ENCODE results near the gene SLC15A1. TPM values are rescaled to one million over a fixed set of nuclear protein-coding genes. Genes with fewer than 3 reads are reported as not detected.

The SLC15A1 gene
- total RNA-seq, 1 donor from 2014 or later, result 0.07 TPM

DNA sequence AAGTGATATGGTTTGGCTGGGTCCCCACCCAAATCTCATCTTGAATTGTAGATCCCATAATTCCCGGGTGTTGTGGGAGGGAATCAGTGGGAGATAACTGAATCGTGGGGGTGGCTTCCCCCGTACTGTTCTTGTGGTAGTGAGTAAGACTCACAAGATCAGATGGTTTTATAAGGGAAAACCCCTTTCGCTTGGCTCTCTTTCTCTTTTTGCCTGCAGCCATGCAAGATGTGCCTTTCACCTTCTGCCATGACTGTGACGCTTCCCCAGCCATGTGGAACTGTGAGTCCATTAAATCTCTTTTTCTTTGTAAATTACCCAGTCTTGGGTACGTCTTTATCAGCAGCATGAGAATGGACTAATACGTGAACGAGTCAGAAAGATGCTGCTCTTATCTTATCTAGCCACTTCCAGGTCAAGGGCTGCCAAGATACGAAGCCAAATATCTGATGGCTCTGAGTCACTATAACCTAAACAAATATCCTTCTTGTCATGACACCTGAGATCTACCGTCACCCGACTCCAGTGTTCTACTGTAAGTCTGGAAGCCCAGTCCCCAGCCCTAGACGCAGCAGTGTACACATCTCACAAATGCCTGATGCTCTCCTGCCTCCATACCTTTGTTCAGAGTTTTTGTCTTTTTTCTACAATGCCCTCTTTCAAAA is 45.9 kb downstream of the SLC15A1 start:
- no peak for DNase-seq (ENCODE audit: low read depth, low spot score)

DNA sequence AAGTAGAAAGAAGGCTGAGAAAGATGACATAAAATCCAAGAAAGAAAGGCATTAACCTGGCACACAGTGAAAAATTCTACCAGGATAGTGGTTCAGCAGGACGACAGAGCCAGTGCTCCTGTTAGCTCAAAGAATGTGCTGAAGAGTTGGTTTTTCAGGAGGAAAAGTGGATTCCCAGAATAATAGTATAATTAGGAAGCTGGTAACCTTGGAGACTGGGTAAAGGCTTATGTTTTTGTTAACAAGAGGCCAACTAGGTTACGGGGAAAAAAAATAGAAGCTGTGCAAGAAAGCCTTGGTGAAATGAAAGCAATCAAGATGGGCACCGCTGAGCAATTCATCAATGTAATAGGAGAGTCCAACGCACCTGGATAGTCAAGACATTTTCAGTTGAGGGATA is 54.7 kb downstream of the SLC15A1 start:
- DNase-seq (ENCODE audit: low read depth, low spot score), result no peak

DNA sequence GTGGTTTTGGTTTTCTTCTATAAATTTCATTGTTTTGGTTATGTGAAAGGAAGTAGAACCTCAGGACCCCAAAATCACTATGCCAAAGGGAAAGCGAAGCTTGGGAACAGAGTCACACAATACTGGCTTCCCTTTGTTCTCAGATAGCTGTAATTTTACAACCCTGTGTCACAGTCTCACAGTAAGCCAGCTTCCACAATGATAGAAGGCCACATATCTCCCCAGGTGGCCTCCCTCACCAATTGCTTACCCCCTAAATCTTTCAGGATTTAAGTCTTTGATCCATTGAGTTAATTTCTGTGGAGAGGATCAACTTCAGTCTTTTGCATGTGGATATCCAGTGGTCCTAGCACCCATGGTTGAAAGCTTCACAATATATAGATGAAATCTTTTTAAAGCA is 58.7 kb downstream of the SLC15A1 start:
- DNase-seq (ENCODE audit: low read depth, low spot score), result no peak

DNA sequence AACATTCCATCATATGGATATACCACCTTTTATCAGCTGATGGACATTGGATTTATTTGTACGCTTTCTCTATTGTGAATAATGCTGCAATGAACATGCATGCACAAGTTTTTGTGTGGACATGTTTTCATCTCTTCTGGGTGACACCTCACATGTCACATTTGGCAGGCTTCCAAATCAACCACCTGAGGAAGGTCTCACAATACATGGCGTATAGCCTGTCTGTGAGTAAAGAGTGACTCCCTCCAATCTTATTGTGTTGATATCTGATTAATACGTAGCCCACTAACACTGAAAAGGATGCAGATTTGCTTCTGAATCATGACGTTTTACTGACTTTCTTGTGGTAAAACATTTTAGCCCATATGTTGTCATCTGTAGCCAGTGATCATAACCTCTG is 61.1 kb downstream of the SLC15A1 start:
- no peak for DNase-seq (ENCODE audit: low read depth, low spot score)

DNA sequence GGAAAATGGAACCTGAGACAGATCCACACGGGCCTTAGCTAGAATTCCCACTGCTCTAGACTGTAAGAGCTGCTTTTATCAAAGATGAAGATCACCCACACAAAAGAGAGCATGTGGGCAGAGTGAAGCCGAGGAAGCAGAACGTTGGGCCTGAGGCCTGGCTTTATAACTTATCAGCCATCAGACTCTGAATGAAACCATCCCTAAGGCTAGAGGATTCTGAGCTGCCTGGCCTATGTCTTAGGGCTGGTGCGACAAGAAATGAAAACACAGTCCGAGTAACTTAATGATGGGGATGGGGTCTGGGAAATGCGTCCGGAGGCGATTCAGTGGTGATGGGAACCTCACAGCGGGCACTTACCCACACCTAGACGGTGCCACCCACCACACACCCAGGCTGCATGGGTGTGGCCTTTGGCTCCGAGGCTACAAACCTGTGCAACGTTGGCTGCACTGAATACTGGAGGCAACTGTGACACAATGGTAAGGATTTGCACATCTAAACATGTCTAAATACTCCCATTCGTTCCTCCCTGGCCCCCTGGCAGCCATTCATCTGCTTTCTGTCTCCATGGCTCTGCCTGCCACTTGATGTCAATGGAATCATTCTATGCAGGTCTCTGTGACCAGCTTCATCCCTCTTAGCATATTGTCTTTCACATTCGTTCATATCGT is 62.0 kb downstream of the SLC15A1 start:
- no peak for DNase-seq (ENCODE audit: low read depth, low spot score)

DNA sequence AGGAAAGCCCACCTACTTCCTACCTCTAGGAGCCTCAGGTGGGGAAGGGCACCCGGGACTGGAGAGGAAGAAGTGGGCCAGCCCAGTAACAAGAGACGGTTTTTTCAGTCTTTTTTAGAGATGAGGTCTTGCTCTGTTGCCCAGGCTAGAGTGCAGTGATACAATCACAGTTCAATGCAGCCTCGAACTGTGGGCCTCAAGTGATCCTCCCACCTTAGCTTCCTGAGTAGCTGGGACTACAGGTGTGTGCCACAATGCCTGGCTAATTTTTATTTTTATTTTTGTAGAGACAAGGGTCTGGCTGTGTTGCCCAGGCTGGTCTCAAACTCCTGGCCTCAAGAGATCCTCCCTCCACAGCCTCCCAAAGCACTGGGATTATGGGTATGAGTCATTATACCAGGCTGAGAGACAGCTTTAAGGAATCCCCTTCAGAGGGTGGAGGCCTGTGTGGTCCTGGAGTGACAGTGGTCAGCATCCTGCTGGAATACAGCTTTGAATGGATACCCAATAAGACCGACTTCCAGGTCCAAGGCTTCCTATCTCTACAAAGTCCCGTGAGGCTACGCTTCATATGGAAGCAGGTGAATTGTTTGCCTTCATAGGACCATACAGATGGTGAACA is 63.0 kb downstream of the SLC15A1 start:
- DNase-seq (ENCODE audit: low read depth, low spot score), result no peak

DNA sequence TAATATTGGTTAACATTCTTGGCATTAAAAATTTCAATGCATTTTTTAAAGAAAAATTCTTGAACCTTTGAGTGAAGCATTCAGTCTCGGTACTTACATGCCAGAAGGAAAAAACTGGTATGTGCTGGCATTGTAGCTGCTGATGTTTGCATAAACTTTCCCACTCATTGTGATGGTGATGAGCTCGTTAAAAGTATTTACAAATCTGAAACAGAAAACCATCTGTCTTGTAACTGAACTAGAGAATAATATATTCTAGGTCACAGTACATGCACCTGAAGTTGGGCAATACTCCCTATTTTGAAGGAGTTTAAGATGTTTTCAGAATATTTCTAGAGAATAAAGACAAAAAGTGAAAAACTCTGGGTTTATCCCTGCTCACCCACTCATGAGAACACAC is 64.1 kb downstream of the SLC15A1 start:
- no peak for DNase-seq (ENCODE audit: low read depth, low spot score)

DNA sequence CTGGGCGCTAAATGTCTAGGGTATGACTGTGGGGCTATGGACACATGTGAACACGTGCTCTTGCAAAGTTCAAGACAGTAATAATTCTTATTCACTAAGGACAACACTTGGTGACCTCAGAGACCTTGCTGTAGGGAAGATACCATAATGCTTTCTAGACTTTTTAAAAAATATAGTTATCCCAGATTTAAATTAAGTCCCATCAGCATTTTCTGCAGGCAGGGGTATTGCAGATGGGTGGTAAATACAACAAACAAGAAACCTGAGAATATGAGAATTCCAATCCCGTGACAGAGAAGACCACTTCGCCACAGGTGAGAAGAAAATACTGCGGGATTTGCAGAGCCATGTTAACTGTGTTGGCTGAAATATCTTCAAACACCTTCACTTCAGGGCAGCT is 65.2 kb downstream of the SLC15A1 start:
- no peak for DNase-seq (ENCODE audit: low read depth, low spot score)

DNA sequence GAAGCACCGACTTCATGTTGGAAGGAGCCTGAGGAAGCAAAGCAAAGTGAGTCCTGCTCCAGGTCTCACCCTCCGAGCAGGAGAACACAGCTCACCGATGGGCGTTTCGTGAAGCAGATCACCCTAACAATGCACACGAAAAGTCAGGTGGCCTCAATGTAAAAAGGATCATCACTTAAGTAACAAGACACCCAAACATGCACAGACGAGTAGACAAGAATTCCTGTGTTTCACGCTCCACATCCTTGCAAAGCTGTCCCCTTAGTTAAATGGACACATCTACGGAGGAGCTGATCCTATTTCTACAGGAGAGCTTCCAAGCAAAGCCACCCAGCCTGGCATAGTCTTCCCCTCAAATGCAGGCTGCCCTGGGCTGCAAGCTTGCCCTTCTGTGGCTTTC is 66.2 kb downstream of the SLC15A1 start:
- DNase-seq (ENCODE audit: low read depth, low spot score), result no peak

DNA sequence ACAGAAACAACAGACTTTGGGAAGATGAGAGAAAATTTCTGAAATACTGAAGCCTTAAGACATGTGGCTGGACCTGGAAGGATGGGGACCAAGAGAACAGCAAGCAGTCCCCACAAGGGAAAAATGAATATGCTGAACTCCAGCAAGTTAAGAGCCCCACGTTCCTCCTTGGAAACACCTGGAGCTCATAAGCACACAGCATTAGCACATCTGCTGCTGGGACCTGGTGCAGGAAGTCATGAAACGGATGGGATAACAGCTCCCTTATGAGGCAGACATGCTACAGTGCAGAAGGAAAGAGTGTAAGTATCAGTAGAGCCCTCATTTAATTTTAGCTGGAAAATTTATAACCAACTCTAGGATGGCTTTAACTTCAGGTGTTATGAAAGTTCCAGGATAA is 67.3 kb downstream of the SLC15A1 start:
- DNase-seq (ENCODE audit: low read depth, low spot score), result no peak

DNA sequence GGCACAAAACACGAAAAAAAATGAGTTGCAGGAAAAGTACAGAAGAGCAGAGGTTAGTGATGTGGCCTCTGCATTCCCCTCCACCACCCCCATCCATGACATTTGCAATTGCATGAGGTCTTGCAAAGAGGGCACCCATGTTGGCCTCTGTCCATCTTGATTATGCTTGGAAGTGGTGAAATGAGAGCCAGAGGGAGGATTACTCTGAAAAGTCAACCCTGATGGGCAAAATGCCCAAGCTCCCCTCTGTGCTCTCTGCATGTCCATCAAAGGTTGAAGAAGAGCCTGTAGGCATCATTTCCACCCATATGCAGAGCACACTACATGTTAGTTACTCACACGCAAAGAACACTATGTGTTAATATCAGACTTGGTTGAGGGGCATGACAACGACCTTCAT is 71.4 kb downstream of the SLC15A1 start:
- no peak for DNase-seq (ENCODE audit: low read depth, low spot score)

DNA sequence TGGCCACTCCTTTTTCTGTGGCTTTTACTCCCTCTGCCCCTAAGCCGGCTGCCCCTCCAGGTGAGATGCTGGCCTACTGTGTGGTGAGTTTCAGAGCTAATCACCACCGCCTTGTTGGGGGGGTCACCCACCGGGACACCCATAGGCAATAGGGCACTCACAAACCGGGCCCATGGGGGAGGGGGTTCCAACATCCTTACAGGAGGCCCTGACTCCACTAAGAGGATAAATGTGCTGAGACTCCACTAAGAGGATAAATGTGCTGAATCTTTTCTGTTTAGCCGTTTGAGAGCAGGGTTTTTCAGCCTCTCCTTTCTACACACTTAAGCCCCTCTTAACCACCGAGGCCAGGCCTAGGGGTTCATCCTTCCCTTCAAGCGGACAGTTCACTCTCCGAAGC is 73.7 kb downstream of the SLC15A1 start:
- DNase-seq (ENCODE audit: low read depth, low spot score), result no peak

DNA sequence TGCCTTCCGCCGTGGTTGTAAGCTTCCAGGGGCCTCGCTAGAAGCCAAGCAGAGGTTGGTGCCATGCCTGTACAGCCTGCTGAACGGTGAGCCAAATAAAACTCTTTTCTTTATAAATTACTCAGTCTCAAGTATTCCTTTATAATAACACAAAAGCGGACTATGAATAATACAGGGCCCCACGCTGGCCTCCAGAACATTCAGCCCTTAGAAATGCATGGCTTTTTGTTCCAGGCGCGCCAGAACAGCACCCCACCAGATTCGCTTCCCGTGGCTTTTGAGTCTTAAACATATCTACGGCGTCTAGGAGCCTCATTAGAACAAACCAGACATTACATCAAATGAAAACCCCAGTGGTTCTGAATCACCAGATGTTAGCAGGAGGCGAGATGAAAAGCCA is 75.1 kb downstream of the SLC15A1 start:
- DNase-seq (ENCODE audit: low read depth, low spot score), result no peak

DNA sequence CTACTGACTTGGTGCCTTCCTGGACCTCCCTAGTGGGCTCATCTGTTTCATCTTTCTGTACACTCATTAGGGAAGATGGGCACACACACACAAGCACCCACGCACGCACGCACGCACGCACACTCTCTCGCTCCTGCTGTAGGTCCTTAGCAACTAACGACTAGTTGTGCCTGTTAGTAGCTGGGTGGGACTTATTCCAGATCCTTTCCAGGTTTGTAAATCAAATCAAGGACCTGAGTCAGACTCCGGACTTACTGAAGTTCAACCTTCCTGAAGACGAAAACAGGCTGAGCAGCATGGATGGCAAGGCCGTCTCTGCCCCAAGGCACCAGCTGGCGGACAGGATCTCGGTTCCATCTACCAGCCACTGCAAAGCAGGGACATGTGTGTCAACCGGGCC is 76.2 kb downstream of the SLC15A1 start:
- no peak for DNase-seq (ENCODE audit: low read depth, low spot score)

DNA sequence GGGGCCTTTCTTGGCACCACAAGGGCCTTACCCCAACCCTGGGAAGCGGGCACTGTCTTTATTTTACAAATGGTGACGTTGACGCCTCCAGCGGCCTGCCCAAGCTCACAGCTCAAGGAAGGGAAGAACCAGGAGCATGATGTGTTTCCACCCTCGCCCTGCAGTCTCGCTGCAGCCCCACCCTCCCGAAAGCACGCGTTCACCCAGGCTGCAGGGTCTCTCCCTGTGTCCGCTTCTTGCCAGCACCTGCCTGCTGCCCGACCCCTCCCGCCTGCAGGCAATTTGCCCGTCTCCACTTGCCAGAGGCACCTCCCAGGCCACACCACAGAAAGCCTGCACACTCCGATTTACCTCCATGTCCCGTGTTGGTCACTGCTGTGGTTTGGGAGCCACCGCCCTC is 76.6 kb downstream of the SLC15A1 start:
- DNase-seq (ENCODE audit: low read depth, low spot score), result no peak

DNA sequence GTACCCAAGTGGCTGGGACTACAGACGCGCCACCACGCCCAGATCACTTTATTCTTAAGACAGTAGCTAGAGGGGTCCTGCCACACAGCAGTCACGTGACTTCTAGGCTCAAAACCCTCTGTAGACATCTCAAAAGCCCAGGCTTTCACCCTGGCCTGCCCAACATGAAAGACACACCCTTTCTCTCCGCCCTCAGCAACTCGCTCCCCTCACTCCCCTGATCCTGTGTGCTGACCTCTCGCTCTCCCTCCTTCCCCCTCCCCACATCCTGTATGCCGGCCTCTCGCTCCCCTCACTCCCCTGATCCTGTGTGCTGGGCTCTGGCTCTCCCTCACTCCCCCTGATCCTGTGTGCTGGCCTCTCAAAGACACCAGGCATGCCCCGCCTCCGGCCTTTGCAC is 77.4 kb downstream of the SLC15A1 start:
- no peak for DNase-seq (ENCODE audit: low read depth, low spot score)

DNA sequence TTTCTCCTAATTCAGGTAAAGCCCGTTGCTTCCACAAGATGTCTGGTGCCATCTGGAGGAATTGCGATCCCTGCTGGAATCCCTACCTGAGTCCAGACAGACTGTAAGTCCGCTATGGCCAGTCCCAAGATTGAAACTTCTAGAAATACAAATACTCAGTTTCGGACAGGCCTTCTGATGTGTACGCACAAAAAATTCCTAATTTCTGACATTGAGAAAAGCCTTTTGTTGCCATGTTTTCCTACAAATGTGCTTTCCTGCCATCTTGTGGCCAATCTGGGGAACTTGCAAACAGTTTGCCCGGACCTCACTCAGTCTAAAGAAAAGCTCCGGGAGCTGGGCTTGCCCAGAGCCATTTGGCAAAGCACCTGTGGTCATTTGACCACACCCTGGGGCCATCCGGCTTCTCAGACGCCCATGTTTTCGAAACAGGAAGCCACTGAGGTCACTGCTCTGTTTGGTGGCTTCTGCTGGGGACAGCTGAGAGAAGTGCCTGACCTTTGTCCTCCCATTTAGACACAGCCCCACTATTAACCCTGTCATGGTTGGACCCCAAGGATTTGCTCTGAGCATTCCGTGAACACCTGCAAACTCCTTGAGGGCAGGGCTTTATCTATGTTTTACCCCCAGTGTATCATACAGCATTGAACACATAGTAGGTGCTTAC is 79.4 kb downstream of the SLC15A1 start:
- peak; percentile 20 for DNase-seq (ENCODE audit: low read depth, low spot score)

DNA sequence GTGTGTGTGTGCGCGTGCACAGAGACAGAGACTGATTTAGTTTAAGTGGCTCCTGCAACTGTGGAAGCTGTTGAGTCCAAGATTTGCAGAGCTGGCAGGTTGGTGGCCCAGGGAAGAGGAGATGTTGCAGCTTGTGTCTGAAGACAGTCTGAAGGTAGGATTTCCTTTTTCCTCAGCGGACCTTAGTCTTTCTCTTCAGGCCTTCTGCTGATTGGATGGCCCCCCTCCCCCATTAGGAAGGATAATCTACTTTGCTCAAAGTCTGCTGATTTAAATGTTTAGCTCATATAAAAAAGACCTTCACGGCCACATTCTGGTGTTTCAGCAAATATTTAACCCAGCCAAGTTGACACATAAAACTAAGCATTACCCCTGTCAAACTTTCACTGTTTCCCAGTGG is 84.3 kb downstream of the SLC15A1 start:
- DNase-seq (ENCODE audit: low read depth, low spot score), result no peak

DNA sequence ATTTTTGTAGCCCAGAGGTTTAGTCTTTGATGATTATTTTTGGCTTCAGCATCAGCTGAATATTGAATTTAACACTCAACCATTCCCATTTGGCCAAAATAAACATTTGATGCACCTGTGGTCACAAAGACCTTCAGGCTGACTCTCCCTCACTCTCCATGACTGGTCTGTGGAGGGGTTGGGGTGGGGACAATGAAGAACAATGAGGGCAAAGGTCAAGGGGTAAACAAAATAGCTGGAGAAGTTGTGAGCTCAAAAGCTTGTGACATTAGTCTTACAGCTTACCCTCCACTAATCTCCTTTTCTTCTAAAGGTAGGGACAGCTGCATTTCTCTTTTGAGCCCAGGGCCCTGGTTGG is 86.9 kb downstream of the SLC15A1 start:
- DNase-seq (ENCODE audit: low read depth, low spot score), result no peak

DNA sequence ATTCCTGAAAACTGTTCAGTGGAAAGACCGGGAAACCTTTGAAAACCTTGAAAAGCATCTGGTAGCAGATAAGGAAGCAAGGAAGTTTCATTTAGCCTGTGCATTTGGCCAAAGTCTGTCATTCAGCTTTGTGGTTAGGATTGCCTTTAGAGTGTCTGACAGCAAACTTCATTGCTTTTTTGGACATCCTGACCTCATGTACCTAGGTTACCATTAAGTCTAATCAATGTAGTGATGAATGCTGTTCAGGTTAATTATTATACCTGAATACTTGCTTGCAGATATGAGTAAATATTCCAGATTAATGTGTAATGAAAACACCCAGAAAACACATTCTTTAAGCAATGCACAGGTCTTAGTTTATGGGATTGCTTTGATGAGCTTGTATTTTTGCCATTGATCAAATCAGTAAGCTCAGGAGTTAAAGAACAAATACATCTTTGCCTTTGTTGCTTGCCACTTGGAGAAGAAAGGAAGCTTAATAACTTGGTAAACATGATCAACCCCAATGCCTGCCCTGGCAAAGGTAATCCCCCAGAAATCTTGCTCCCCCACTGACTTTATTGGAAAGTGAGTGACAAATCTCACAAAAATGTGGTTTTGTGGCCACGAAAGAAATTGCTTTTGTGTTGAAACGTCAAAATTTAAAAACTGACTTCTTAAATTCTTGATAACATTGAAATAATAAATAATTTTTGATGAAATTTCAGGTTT is 87.4 kb downstream of the SLC15A1 start:
- DNase-seq (ENCODE audit: low read depth, low spot score), result no peak

DNA sequence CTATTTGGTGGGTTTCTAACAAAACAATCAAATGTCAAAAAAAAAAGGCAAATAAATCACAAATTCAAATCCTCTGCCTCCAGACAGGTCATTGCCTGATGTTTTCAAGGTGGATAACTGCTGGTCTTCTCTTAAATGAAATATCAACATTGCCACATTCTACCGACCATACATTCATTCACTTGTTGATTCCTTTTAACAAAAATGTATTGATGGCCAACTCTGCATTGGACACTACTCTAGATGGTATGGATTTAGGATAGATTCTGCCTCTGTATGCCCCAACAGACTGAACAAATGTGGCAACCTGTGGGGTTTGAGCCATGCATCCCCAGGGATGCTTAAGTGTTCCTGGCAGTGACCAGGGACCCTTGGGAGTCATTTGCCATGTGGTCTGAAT is 88.0 kb downstream of the SLC15A1 start:
- DNase-seq (ENCODE audit: low read depth, low spot score), result no peak

DNA sequence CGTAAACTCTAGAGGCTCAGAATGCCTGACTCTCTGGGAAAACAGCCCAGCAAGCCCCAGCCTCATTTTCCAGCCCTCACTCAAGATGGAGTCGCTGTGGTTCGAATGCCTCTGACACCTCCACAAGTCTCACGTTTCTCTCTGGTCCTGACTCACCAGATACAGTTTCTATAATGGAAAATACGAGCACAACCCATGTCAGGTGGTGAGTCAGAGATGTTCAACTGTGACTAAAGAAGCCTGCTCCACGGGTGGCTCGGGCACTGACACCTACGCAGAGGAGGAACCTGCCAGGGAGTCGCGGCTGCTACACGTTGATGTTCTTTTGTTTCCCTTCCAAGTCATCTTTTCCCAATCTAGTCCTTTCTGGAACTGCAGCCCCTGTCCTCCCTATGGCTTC is 88.4 kb downstream of the SLC15A1 start:
- no peak for DNase-seq (ENCODE audit: low read depth, low spot score)

All from pulmonary artery endothelial cell (primary cell).